ENCODE results near the gene NR6A1. TPM values are rescaled to one million over a fixed set of nuclear protein-coding genes. Genes with fewer than 3 reads are reported as not detected.

Gene NR6A1
- total RNA-seq, 1 donor from 2014 or later: 4.0 TPM

- TF ChIP-seq CTCF (IDR thresholded peaks at IDR 0.05): no peak
- H3K36me3 ChIP-seq: no peaks in the 10 kb centered on the region
- no peaks in the 10 kb centered on the region for H3K4me1 ChIP-seq
- H3K27me3 ChIP-seq: no peaks in the 10 kb centered on the region
- H3K9me3 ChIP-seq: no peaks in the 10 kb centered on the region
- no peak overlapping the region for H3K4me3 ChIP-seq
- H3K27ac ChIP-seq: no peak overlapping the region
- ATAC-seq (no peak), DNase-seq (no peak)
- intact Hi-C loops (cut with DNase I): no loop called here
Measured at GRCh38 chr9:124813041-124813440, 41.9 kb upstream of the NR6A1 start.

- DNase-seq (no peak), ATAC-seq (no peak)
- Histone ChIP-seq H3K27ac (no peak overlapping the region), H3K4me3 (no peak overlapping the region), H3K36me3 (no peaks in the 10 kb centered on the region), H3K9me3 (no peaks in the 10 kb centered on the region), H3K4me1 (no peaks in the 10 kb centered on the region), H3K27me3 (no peaks in the 10 kb centered on the region)
- TF ChIP-seq CTCF (IDR thresholded peaks at IDR 0.05): no peak
- intact Hi-C loops (cut with DNase I): no loop called here
Measured at GRCh38 chr9:124812441-124812876, 41.3 kb upstream of the NR6A1 start.

- no peak for DNase-seq
- Histone ChIP-seq H3K4me3 (no peak overlapping the region), H3K27ac (no peak overlapping the region), H3K9me3 (no peaks in the 10 kb centered on the region), H3K4me1 (no peaks in the 10 kb centered on the region), H3K36me3 (no peaks in the 10 kb centered on the region), H3K27me3 (no peaks in the 10 kb centered on the region)
- intact Hi-C loops (cut with DNase I): no loop called here
- no peak for TF ChIP-seq CTCF (IDR thresholded peaks at IDR 0.05)
- peak; percentile 74 for ATAC-seq
Measured at GRCh38 chr9:124810663-124811355, 39.7 kb upstream of the NR6A1 start.

GRCh38 chr9:124809741-124810500, 38.8 kb upstream of the NR6A1 start:
- TF ChIP-seq CTCF (IDR thresholded peaks at IDR 0.05): no peak
- no peak for ATAC-seq
- no peak overlapping the region for H3K27ac ChIP-seq
- no peaks in the 10 kb centered on the region for H3K27me3 ChIP-seq
- no peaks in the 10 kb centered on the region for H3K4me1 ChIP-seq
- H3K4me3 ChIP-seq: no peak overlapping the region
- no peaks in the 10 kb centered on the region for H3K9me3 ChIP-seq
- no peak for DNase-seq
- intact Hi-C loops (cut with DNase I): no loop called here
- no peaks in the 10 kb centered on the region for H3K36me3 ChIP-seq

- Histone ChIP-seq H3K27ac (no peak overlapping the region), H3K4me1 (no peaks in the 10 kb centered on the region), H3K27me3 (no peaks in the 10 kb centered on the region), H3K9me3 (no peaks in the 10 kb centered on the region), H3K36me3 (no peaks in the 10 kb centered on the region), H3K4me3 (no peak overlapping the region)
- intact Hi-C loops (cut with DNase I): no loop called here
- TF ChIP-seq CTCF (IDR thresholded peaks at IDR 0.05): no peak
- DNase-seq: no peak
- no peak for ATAC-seq
Measured at GRCh38 chr9:124809211-124809610, 38.1 kb upstream of the NR6A1 start.

Measured in upper lobe of right lung (tissue), 1 donor.